BLaER1 (cell line): Measurements from ENCODE around the gene EGLN1.

ENCODE experiments used
- H3K27ac ChIP-seq: shearing (Covaris generic); formaldehyde crosslinking; 2 replicates; pipeline ENCODE4 v1.8.1; 2022
- H3K27me3 ChIP-seq: shearing (Covaris generic); formaldehyde crosslinking; 2 replicates; pipeline ENCODE4 v1.8.1; 2022
- H3K36me3 ChIP-seq: shearing (Covaris generic); formaldehyde crosslinking; 2 replicates; pipeline ENCODE4 v1.8.1; 2022
- H3K4me1 ChIP-seq: shearing (Covaris generic); formaldehyde crosslinking; 2 replicates; pipeline ENCODE4 v1.8.1; 2022
- H3K4me2 ChIP-seq: shearing (Covaris generic); formaldehyde crosslinking; 2 replicates; pipeline ENCODE4 v1.8.1; 2022
- H3K4me3 ChIP-seq: shearing (Covaris generic); formaldehyde crosslinking; 2 replicates; pipeline ENCODE4 v1.8.1; 2022
- H3K9ac ChIP-seq: shearing (Covaris generic); formaldehyde crosslinking; 2 replicates; pipeline ENCODE4 v1.8.1; 2022
- H3K9me3 ChIP-seq: shearing (Covaris generic); formaldehyde crosslinking; 2 replicates; pipeline ENCODE4 v1.8.1; 2022
- H4K20me1 ChIP-seq: shearing (Covaris generic); formaldehyde crosslinking; 2 replicates; pipeline ENCODE4 v1.8.1; 2022
- Cebpa-rat ChIP-seq: shearing (Covaris generic); IDR thresholded peaks from 2 replicates; pipeline ENCODE4 v1.8.1; 2022

Gene EGLN1

GRCh38 chr1:231322880-231323530, 99.1 kb downstream of the EGLN1 start:
- Histone ChIP-seq H3K4me2 (no peak overlapping the region), H3K4me3 (no peak overlapping the region), H4K20me1 (no peaks in the 10 kb centered on the region), H3K9ac (no peak overlapping the region), H3K27ac (no peak overlapping the region), H3K27me3 (no peaks in the 10 kb centered on the region), H3K4me1 (no peaks in the 10 kb centered on the region), H3K36me3 (no peaks in the 10 kb centered on the region), H3K9me3 (no peaks in the 10 kb centered on the region)
- no peak for TF ChIP-seq Cebpa-rat

- Histone ChIP-seq H3K4me1 (no peaks in the 10 kb centered on the region), H3K4me3 (no peak overlapping the region), H3K36me3 (no peaks in the 10 kb centered on the region), H3K27ac (no peak overlapping the region), H3K9ac (no peak overlapping the region), H3K9me3 (peaks cover 9% of the 10 kb centered on the region; the same call in 1 of the 2 replicates), H4K20me1 (no peaks in the 10 kb centered on the region), H3K4me2 (no peak overlapping the region), H3K27me3 (no peaks in the 10 kb centered on the region)
- TF ChIP-seq Cebpa-rat, result no peak
Measured at GRCh38 chr1:231319080-231319479, 103.0 kb downstream of the EGLN1 start.

GRCh38 chr1:231318568-231318967, 103.5 kb downstream of the EGLN1 start:
- no peak overlapping the region for H3K9ac ChIP-seq
- peaks cover 9% of the 10 kb centered on the region; the same call in 1 of the 2 replicates for H3K9me3 ChIP-seq
- no peak for TF ChIP-seq Cebpa-rat

GRCh38 chr1:231318015-231318355, 104.1 kb downstream of the EGLN1 start:
- Histone ChIP-seq H3K4me2 (no peak overlapping the region), H3K36me3 (no peaks in the 10 kb centered on the region), H3K4me1 (no peaks in the 10 kb centered on the region), H3K9ac (no peak overlapping the region), H3K27me3 (no peaks in the 10 kb centered on the region), H3K9me3 (peaks cover 9% of the 10 kb centered on the region; the same call in 1 of the 2 replicates), H3K4me3 (no peak overlapping the region), H4K20me1 (no peaks in the 10 kb centered on the region), H3K27ac (no peak overlapping the region)
- TF ChIP-seq Cebpa-rat, result no peak

More at GRCh38 chr1:231318568-231318967, 103.5 kb downstream of the EGLN1 start:
- H3K4me1 ChIP-seq, result no peaks in the 10 kb centered on the region
- no peaks in the 10 kb centered on the region for H3K36me3 ChIP-seq
- H3K4me2 ChIP-seq, result no peak overlapping the region
- no peaks in the 10 kb centered on the region for H3K27me3 ChIP-seq
- no peak overlapping the region for H3K27ac ChIP-seq
- H3K4me3 ChIP-seq, result no peak overlapping the region
- H4K20me1 ChIP-seq, result no peaks in the 10 kb centered on the region

GRCh38 chr1:231317306-231318014, 104.6 kb downstream of the EGLN1 start:
- TF ChIP-seq Cebpa-rat, result no peak
- H3K27ac ChIP-seq, result no peak overlapping the region
- no peak overlapping the region for H3K4me2 ChIP-seq

GRCh38 chr1:231315887-231316286, 106.2 kb downstream of the EGLN1 start:
- Histone ChIP-seq H3K27ac (no peak overlapping the region), H3K27me3 (no peaks in the 10 kb centered on the region), H4K20me1 (no peaks in the 10 kb centered on the region), H3K4me3 (no peak overlapping the region), H3K36me3 (no peaks in the 10 kb centered on the region), H3K4me1 (no peaks in the 10 kb centered on the region), H3K4me2 (no peak overlapping the region), H3K9me3 (peaks cover 9% of the 10 kb centered on the region; the same call in 1 of the 2 replicates), H3K9ac (no peak overlapping the region)
- no peak for TF ChIP-seq Cebpa-rat

More at GRCh38 chr1:231317306-231318014, 104.6 kb downstream of the EGLN1 start:
- Histone ChIP-seq H4K20me1 (no peaks in the 10 kb centered on the region), H3K4me1 (no peaks in the 10 kb centered on the region), H3K9me3 (peaks cover 9% of the 10 kb centered on the region; the same call in 1 of the 2 replicates), H3K9ac (no peak overlapping the region), H3K36me3 (no peaks in the 10 kb centered on the region), H3K27me3 (no peaks in the 10 kb centered on the region), H3K4me3 (no peak overlapping the region)
